HG03135 (cell line): ENCODE data around the gene OBSCN.

Experiments
- ATAC-seq: cut with Tn5 transposase; IDR thresholded peaks from one replicate; pipeline ENCODE4 v1.9.1; 2021; ENCODE audit warnings: mild to moderate bottlenecking, moderate library complexity; ENCODE audit not compliant: unreplicated experiment

OBSCN gene

DNA sequence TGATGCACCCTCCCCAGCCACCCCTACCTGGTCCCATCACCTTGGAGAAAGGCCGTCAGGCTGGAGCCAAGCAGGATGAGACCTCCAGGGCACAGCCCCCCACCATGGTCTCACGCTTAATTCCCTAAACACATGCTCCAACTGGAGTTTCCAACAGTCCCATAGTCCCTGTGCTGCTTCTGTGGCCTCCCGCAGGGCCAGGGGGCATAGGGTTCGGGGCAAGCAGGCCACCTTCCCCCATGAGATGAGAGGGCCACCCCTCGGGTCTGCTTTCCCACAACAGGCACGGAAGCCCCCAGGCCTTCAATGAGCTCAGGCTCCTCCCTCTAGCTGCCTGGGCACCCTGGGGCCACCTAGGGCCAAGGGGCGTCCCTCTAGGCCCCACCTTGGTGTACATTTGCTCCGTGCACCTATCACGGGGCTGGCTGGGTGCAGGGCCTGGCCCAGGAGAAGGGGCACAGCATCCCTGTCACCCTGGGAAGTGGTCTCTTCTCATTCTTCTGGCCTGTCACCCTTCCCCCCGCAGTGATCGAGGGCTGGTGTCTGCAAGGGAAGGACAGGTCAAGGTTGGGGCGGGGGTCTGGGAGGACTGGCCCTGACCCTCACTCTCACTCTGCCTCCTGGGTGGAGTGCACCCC, 156.3 kb downstream of the OBSCN start:
- ATAC-seq: no peak

DNA sequence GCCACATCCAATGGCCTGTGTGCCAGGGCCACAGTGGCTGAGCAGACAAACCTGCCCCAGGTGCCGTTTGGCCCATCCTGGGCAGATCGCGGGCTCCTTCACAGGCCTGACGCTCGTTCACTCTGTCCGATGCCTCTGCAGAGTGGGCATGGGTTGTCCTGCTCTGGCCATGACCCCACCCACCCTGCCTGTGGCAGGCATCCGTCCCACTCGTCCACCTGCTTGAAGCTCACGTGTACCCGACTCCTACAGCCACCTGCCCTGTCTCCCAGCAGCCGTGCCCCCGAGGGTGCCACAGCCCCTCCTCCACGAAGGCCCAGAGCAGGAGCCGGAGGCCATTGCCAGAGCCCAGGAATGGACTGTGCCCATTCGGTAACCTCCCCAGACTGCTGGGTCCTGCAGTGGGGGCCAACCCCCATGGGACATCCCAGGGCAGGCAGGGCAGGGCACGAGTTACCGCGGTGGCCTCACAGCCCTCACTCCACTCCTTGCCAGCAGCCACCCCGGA, 156.9 kb downstream of the OBSCN start:
- no peak for ATAC-seq

DNA sequence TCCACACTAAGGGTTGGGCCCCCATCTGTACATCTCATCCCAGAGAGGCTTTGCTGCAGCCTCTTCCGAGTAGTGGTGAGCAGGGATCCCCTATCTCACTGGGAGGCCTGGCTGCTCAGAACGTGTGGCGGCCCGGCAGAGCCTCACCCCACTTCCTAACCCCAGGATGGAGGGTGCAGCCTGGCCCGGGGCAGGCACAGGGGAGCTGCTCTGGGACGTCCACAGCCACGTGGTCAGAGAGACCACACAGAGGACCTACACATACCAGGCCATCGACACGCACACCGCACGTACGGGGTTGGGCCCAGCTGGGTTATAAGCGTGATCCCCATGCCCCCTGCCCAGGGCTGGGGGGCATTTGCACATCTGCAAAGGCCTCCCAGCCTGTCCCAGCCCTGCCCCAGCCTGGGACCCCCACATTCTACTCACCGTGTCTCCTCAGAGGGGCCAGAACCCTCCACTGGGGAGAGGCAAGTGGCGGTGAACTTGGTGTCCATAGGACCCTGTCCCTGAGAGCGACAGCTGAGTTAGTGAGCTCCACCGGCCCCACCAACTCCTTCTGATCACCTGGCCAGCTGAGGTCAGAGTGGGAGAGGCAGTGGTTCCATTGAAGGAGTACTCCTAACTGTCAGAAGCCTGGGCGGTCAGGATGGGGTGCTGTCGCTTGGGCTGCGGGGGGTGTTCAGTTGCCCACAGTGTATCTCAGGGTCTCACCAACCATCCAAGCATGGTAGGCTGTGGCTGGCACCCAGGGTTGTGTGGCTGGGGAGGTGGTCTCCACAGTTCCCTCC, 157.6 kb downstream of the OBSCN start:
- ATAC-seq: no peak

DNA sequence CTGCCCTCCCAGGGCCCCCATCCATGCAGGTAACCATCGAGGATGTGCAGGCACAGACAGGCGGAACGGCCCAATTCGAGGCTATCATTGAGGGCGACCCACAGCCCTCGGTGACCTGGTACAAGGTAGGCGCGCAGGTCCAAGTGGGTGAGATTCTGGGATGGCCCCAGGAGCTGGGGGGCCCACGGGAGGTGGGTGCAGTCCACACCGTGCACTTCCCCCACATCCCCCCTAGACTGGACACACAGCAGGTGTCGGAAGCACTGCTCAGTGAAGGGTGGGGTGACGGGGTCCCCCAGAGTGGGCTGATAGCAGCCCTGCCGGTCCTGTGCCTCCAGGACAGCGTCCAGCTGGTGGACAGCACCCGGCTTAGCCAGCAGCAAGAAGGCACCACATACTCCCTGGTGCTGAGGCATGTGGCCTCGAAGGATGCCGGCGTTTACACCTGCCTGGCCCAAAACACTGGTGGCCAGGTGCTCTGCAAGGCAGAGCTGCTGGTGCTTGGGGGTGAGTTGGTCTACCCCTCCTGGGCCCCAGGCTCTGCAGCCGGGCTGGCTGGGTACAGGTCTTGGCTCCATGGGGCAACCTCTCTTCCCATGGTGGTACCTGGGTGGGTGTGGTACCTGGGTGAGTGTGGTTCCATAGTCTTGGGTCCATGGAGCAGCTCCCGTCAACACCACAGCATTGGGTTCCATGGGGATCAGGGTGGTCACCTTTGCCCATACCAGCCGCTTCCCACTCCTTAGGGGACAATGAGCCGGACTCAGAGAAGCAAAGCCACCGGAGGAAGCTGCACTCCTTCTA, 158.4 kb downstream of the OBSCN start:
- ATAC-seq: no peak

DNA sequence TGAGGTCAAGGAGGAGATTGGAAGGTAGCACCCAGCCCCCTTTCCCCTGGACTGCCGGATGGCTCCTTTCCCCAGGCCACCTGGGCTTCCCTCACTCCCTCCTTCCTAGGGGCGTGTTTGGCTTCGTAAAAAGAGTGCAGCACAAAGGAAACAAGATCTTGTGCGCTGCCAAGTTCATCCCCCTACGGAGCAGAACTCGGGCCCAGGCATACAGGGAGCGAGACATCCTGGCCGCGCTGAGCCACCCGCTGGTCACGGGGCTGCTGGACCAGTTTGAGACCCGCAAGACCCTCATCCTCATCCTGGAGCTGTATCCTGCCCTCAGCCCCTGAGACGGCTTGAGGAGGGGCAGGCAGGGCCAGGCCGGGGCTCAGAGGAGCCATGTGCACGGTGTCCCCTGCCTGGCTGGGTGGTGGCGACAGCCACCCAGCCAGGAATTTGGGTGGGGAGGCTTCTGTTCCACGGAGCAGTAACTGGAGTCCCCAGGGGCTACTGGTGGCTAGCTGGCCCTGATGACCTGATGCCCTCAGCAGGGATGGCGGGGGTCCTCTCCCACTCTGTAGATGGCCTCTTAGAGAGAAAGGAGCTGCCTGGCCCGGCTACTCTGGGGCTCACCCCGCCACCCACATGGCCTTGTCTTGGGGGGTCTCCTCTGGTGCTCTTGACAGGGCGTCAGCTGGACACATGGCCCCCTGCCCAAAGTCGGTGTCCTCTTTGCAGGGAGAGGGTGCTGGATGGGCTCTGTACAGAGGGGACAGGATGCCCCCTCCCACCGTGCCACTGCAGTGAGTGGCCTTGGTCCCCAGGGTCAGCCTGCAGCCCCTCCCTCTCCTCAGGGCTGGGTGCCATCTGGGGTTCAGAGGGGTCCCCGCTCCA, 159.3 kb downstream of the OBSCN start:
- ATAC-seq: no peak

DNA sequence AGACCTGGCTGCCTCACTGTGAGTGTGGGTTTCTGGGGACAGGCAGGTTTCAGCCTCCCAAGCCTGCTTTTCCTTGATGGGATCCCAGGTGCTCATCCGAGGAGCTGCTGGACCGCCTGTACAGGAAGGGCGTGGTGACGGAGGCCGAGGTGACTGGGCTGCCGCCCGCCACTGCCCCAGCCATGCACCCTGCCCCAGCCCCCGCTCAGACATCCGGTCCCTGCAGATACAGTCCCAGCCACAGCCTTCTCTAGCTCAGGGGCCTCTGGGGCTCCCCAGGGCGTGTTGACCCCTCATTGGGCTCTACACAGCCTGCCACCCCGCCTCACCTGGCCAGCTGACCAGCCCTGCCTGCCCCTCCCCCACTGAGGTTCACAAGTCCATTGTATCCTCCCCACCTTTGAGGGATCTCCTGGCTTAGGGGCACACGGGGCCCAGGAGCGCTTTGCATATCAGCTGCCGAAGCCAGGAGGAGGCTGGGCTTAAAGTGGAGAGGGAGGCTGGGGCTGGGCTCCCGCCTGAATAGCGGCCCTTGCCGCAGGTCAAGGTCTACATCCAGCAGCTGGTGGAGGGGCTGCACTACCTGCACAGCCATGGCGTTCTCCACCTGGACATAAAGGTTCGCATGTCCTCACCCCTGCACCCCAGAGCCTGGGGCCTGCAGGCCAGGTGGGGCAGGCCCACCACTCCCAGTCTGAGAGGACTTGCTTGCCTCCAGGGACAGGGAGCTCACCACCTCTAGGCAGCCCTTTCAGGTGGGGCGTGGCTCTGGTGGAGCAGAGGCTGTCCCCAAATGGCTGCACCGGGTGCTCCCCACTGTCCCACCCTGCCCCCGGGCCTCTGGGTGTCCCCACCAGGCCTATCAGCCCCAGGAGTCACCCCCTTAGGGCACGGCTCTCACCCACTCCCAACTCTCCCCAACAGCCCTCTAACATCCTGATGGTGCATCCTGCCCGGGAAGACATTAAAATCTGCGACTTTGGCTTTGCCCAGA, 160.3 kb downstream of the OBSCN start:
- no peak for ATAC-seq

DNA sequence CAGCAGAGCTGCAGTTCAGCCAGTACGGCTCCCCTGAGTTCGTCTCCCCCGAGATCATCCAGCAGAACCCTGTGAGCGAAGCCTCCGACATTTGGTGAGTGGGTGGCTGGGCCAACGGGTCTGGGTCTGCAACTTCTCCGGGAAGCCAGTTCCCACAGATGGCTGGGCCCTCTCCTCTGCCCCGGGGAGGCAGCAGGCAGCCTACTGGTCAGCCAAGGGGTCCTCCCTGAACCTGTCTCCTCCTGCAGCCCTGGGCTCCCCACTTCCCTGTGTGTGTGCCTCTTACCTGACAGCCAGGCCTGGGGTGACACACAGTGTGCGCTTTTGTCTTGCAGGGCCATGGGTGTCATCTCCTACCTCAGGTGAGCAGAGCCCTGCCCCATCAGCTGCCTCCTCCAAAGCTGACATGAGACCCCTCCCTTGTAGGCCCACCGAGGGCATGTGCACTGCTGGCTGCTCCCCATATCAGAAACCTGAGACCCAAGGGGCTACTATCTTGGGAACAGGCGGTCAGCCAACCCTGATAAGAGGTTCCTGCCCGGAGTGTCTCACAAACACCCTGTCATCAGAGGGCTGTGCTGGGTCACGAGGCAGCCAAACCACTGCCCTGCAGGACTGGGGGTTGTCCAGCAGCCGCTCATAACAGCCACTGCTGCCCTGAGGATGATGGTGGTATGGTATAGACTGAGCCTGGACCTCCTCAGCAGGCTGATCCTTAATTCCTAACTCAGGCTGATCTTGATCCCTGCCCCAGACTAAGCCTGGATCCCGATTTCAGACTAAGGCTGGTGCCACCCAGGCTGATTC, 161.2 kb downstream of the OBSCN start:
- no peak for ATAC-seq

DNA sequence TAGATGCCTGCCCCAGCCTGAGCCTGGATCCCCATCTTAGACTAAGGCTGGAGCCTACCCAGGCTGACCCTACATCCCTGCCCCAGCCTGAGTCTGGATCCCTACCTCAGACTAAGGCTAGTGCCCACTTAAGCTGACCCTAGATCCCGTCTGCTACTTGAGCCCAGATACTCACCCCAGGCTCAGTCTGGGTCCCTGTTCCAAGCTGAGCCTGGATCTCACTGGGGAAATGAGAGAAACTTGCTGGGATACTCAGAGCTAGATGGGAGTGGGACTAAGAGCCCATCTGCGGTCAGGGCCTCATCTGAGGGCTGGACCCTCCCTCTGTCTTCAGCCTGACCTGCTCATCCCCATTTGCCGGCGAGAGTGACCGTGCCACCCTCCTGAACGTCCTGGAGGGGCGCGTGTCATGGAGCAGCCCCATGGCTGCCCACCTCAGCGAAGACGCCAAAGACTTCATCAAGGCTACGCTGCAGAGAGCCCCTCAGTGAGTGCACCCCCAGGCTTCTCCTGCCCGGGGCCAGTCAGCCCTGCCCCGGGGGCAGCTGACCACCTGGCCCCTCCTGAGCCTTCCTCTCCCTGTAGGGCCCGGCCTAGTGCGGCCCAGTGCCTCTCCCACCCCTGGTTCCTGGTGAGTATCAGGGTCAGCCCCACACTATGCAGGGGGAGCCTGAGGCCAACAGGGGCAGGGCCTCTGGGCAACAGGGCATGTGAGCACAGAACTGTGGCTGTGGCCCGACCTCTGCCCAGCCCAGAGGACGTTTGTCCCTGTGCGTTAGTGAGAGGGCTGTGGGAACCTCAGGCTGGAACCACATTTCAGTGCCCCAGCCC, 162.0 kb downstream of the OBSCN start:
- ATAC-seq: no peak

DNA sequence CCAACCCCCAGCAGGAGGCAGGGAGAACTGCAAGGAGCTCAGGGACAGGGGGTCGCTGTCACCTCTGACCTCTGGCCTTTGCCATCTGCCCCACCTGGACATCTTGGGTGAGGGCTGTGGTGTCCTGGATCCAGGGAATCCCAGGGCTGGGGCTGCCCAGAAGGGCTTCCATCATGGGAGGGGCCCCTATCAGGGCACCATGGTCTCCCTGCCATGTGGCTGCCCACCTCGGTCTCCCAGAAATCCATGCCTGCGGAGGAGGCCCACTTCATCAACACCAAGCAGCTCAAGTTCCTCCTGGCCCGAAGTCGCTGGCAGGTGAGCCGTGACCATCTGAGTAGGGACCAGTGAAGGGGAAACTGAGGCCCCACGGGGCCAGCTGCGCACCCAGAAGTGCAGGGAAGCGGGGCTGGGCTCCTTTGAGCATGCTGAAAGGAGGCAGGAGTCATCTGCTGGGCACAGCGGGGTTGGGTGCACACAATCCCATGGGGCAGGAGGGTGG, 162.6 kb downstream of the OBSCN start:
- no peak for ATAC-seq

DNA sequence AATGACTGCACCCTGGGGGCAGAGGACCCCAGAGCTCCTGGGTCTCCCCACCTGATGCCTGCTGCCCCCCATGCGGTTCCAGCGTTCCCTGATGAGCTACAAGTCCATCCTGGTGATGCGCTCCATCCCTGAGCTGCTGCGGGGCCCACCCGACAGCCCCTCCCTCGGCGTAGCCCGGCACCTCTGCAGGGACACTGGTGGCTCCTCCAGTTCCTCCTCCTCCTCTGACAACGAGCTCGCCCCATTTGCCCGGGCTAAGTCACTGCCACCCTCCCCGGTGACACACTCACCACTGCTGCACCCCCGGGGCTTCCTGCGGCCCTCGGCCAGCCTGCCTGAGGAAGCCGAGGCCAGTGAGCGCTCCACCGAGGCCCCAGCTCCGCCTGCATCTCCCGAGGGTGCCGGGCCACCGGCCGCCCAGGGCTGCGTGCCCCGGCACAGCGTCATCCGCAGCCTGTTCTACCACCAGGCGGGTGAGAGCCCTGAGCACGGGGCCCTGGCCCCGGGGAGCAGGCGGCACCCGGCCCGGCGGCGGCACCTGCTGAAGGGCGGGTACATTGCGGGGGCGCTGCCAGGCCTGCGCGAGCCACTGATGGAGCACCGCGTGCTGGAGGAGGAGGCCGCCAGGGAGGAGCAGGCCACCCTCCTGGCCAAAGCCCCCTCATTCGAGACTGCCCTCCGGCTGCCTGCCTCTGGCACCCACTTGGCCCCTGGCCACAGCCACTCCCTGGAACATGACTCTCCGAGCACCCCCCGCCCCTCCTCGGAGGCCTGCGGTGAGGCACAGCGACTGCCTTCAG, 163.3 kb downstream of the OBSCN start:
- no peak for ATAC-seq

DNA sequence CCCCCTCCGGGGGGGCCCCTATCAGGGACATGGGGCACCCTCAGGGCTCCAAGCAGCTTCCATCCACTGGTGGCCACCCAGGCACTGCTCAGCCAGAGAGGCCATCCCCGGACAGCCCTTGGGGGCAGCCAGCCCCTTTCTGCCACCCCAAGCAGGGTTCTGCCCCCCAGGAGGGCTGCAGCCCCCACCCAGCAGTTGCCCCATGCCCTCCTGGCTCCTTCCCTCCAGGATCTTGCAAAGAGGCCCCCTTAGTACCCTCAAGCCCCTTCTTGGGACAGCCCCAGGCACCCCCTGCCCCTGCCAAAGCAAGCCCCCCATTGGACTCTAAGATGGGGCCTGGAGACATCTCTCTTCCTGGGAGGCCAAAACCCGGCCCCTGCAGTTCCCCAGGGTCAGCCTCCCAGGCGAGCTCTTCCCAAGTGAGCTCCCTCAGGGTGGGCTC, 163.9 kb downstream of the OBSCN start:
- ATAC-seq: no peak

DNA sequence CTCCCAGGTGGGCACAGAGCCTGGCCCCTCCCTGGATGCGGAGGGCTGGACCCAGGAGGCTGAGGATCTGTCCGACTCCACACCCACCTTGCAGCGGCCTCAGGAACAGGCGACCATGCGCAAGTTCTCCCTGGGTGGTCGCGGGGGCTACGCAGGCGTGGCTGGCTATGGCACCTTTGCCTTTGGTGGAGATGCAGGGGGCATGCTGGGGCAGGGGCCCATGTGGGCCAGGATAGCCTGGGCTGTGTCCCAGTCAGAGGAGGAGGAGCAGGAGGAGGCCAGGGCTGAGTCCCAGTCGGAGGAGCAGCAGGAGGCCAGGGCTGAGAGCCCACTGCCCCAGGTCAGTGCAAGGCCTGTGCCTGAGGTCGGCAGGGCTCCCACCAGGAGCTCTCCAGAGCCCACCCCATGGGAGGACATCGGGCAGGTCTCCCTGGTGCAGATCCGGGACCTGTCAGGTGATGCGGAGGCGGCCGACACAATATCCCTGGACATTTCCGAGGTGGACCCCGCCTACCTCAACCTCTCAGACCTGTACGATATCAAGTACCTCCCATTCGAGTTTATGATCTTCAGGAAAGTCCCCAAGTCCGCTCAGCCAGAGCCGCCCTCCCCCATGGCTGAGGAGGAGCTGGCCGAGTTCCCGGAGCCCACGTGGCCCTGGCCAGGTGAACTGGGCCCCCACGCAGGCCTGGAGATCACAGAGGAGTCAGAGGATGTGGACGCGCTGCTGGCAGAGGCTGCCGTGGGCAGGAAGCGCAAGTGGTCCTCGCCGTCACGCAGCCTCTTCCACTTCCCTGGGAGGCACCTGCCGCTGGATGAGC, 164.5 kb downstream of the OBSCN start:
- no peak for ATAC-seq

DNA sequence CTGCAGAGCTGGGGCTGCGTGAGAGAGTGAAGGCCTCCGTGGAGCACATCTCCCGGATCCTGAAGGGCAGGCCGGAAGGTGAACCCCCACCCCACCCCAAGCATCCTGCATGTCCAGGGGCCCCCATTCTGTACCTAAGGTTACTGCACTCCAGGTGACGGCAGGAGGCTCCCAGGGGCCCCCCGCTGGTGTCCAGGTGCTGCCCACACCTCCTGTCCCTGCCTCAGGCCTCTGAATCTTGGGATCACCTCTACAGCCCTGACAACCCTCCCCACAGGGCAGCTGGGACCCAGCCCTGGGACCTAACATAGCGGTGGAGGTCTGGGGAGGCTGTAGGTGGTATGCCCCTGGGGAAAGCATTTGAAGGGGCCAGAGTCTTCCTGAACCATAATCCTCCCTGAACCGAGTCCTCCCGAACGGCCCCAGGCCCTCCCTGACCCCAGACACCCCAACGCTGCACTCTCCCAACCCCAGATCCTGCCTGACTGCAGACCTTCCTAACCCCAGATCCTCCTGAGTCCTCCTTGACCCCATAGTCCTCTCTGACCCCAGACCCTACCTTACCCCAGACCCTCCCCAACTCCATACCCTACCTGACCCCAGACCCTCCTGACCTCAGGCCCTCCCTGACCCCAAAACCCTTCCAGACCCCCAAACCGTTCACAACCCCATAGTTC, 165.3 kb downstream of the OBSCN start:
- ATAC-seq: no peak

DNA sequence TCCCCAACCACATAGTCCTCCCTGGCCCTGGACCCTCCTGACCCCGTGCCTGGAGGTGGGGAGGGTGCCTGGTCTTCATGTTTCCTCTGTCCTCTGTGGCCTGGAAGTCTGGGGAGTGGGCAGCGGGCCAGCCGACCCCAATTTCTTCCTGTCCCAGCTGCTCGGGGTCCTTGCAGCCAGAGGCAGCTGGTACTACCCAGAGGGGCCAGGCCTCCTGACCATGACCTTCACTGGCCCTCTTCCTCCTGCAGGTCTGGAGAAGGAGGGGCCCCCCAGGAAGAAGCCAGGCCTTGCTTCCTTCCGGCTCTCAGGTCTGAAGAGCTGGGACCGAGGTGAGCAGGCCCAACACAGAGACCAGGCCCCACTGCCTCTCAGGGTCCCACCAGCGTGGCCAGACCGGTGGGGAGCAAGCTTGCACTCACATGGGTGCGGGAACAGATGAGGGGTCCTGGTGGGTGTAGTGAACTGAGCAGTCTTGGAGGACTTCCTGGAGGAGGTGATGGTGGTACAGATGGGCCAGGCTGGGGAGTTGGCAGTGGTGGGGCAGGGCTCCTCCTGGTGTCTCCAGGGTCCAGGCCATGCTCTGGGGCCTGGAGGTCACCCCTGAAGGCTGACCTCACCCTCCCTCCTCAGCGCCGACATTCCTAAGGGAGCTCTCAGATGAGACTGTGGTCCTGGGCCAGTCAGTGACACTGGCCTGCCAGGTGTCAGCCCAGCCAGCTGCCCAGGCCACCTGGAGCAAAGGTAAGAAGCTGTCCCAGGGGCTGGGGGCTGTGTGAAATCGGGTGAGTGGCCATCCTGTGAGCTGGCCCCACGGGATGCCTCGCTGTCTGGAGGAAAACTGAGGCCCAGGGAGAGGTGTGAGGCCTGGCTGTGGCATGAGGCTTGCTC, 166.1 kb downstream of the OBSCN start:
- ATAC-seq: no peak
